RWPE2 (cell line): ENCODE results near the gene KRT3.

Experiments
- ATAC-seq: fragments of 200-7000 bp; cut with Tn5 transposase; 3 replicates; pipeline ENCODE4 v1.9.1; 2021; ENCODE audit warnings: low read depth
- DNase-seq: peaks from one replicate; pipeline ENCODE4 v3.0.0-alpha.2; 2020; ENCODE audit warnings: low spot score
- H3K27ac ChIP-seq: fragments of 450-650 bp; 2 replicates; pipeline ENCODE4 v1.5.1; 2017; ENCODE audit warnings: mild to moderate bottlenecking; ENCODE audit not compliant: poor library complexity, severe bottlenecking
- H3K27me3 ChIP-seq: fragments of 250-450 bp; sonication (Bioruptor Pico); 2 replicates; pipeline ENCODE4 v1.5.1; 2021; ENCODE audit warnings: mild to moderate bottlenecking, moderate library complexity; ENCODE audit not compliant: insufficient read depth, poor library complexity, severe bottlenecking
- H3K36me3 ChIP-seq: fragments of 250-450 bp; sonication (Bioruptor Pico); 2 replicates; pipeline ENCODE4 v1.5.1; 2020; ENCODE audit warnings: low read depth, mild to moderate bottlenecking, moderate library complexity
- H3K4me1 ChIP-seq: fragments of 250-450 bp; sonication (Bioruptor Pico); 2 replicates; pipeline ENCODE4 v1.5.1; 2021; ENCODE audit warnings: mild to moderate bottlenecking, moderate library complexity; ENCODE audit not compliant: insufficient read depth, poor library complexity, severe bottlenecking
- H3K4me3 ChIP-seq: fragments of 250-450 bp; sonication (Bioruptor Pico); 2 replicates; pipeline ENCODE4 v1.5.1; 2021; ENCODE audit warnings: mild to moderate bottlenecking, moderate library complexity; ENCODE audit not compliant: severe bottlenecking
- H3K9me3 ChIP-seq: fragments of 250-450 bp; sonication (Bioruptor Pico); 2 replicates; pipeline ENCODE4 v1.5.1; 2021; ENCODE audit warnings: mild to moderate bottlenecking, moderate library complexity; ENCODE audit not compliant: severe bottlenecking
- TF ChIP-seq, protein P1 (sequence below): fragments of 450-650 bp; IDR thresholded peaks from one replicate; pipeline ENCODE4 v1.5.1; 2017; ENCODE audit warnings: mild to moderate bottlenecking, moderate library complexity; ENCODE audit not compliant: poor library complexity, severe bottlenecking

Gene KRT3

DNA sequence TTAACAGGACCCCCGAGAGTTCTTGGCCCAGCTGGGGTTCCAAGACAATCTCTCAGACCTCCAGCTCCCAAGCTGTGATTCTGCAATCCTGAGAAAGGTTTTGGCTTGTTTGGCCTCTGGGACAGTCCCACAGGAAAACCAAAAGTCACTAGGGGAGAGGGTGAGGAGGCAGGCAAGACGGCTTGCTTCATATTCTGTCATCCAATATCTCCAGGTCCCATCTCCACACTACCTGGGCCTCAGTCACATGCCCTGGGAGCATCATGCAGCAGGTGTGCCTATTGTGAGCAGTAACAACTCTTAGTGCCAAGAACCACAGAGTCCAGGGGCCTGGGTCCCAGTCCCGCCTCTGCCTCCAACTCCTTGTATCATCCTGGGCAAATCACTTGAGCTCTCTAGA lies 36.5 kb upstream of the KRT3 start:
- H3K36me3 ChIP-seq: no peaks in the 10 kb centered on the region
- no peaks in the 10 kb centered on the region for H3K27me3 ChIP-seq
- no peak overlapping the region for H3K4me3 ChIP-seq
- DNase-seq: no peak
- ATAC-seq: no peak
- H3K27ac ChIP-seq: no peak overlapping the region
- H3K9me3 ChIP-seq: no peaks in the 10 kb centered on the region
- TF ChIP-seq, protein P1, sequence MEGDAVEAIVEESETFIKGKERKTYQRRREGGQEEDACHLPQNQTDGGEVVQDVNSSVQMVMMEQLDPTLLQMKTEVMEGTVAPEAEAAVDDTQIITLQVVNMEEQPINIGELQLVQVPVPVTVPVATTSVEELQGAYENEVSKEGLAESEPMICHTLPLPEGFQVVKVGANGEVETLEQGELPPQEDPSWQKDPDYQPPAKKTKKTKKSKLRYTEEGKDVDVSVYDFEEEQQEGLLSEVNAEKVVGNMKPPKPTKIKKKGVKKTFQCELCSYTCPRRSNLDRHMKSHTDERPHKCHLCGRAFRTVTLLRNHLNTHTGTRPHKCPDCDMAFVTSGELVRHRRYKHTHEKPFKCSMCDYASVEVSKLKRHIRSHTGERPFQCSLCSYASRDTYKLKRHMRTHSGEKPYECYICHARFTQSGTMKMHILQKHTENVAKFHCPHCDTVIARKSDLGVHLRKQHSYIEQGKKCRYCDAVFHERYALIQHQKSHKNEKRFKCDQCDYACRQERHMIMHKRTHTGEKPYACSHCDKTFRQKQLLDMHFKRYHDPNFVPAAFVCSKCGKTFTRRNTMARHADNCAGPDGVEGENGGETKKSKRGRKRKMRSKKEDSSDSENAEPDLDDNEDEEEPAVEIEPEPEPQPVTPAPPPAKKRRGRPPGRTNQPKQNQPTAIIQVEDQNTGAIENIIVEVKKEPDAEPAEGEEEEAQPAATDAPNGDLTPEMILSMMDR: no peak
- H3K4me1 ChIP-seq: peaks cover 4% of the 10 kb centered on the region

DNA sequence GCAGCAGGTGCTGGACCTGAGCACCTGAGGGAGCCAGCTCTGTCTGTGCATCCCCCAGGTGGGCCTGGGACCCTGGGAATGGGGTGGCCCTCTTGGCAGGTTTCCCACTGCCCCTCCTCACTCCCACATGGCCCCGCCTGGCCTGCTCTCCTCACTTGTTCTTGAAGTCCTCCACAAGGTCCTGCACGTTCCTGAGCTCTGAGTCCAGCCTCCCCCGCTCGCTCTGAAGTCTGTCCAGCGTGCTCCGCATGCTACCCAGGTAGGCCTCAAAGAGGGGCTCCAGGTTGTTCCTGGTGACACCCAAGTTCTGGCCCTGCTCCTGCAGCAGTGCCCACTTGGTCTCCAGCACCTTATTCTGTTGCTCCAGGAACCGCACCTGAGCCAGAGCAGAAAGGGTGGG lies 35.3 kb upstream of the KRT3 start:
- H3K4me1 ChIP-seq: no peaks in the 10 kb centered on the region
- TF ChIP-seq, protein P1: no peak

DNA sequence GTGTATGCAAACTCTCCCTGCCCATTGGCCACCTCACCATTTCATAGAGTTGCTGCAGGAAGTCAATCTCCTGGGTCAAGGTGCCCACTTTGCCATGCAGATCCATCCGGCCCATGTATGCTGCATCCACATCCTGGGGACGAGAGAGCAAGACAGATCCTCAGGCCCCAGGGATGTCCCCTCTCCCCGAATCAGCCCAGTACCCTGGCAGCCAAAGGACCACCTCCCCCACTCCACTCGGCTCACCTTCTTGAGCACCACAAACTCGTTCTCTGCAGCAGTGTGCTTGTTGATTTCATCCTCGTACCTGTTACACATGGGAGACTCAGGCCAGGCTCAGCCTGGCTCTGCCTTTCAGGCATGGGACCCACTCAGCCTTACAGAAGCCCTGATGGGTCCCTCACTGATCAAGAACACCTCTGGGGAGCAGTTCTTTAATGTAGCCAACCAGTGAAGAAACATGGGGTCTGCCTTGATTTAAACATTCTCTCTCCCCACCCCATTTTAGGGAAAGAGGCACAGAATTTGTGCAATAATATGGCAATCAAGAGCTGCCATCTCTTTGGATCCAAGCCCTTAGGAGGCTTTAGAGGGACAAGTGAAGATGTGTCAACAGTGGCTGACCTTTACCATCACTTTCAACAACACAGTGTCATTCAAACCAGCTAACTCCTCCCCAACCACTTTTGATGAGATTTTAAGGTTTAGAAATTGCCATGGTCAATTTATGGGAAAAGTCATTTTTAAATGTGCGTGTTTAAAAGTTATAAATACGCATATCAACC lies 34.3 kb upstream of the KRT3 start:
- Histone ChIP-seq H3K4me3 (no peak overlapping the region), H3K4me1 (no peaks in the 10 kb centered on the region), H3K9me3 (no peaks in the 10 kb centered on the region), H3K36me3 (no peaks in the 10 kb centered on the region), H3K27ac (no peak overlapping the region), H3K27me3 (no peaks in the 10 kb centered on the region)
- TF ChIP-seq, protein P1: no peak
- no peak for ATAC-seq
- DNase-seq: no peak

More for the DNA sequence above, 35.3 kb upstream of the KRT3 start:
- ATAC-seq: no peak
- no peak for DNase-seq
- H3K4me3 ChIP-seq: no peak overlapping the region
- H3K27ac ChIP-seq: no peak overlapping the region
- H3K27me3 ChIP-seq: no peaks in the 10 kb centered on the region
- no peaks in the 10 kb centered on the region for H3K36me3 ChIP-seq
- H3K9me3 ChIP-seq: no peaks in the 10 kb centered on the region

DNA sequence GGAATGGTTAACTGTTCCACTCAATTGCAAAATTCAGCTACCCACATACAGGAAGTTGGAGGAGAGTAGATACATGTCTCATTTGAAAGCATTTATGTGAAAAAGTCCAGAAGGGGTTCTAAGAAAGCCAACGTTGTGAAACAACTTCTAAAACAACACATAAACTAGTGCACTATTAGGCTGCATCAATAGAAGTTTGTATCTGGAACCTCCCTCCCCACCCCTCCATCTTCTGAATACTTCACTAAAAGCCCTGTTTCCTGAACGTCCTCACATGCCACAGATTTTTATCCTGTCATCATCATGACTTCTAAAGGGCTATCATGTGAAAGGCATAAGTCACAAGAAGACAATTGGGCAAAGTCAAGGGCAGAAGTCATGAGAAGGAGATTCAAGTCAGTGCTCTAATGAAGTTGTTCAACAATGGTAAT lies 32.7 kb upstream of the KRT3 start:
- H3K4me3 ChIP-seq: no peak overlapping the region

DNA sequence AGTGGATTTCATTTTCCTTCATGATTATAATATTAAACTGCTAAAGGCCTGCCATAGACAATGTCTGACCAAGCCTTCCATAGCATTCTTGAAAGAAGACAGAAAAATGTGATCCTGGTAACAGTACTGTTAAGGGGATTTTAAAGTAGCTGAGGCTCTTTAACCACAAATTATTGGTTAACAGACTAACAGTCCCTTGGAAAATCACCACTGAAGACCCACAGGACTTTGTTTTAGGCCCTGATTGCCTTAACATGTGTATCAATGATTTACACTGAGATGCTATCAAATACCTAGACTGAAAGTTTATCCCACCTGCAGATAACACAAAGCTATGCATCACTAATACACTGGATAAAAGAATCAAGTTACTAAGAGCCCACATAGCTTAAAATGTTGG lies 32.2 kb upstream of the KRT3 start:
- H3K9me3 ChIP-seq: no peaks in the 10 kb centered on the region
- no peaks in the 10 kb centered on the region for H3K4me1 ChIP-seq
- DNase-seq (no peak), ATAC-seq (no peak)
- H3K36me3 ChIP-seq: no peaks in the 10 kb centered on the region
- no peak overlapping the region for H3K27ac ChIP-seq
- no peaks in the 10 kb centered on the region for H3K27me3 ChIP-seq
- TF ChIP-seq, protein P1: no peak
- no peak overlapping the region for H3K4me3 ChIP-seq

More for the DNA sequence above, 32.7 kb upstream of the KRT3 start:
- no peak for DNase-seq
- Histone ChIP-seq H3K36me3 (no peaks in the 10 kb centered on the region), H3K9me3 (no peaks in the 10 kb centered on the region), H3K4me1 (no peaks in the 10 kb centered on the region), H3K27me3 (no peaks in the 10 kb centered on the region), H3K27ac (no peak overlapping the region)
- TF ChIP-seq, protein P1: no peak
- no peak for ATAC-seq
